HEK293 (cell line): Measurements from ENCODE around the gene HSPB6.
A peak's percentile ranks its signal among the peaks of the same experiment; 100 is the strongest.

ENCODE experiments used
- CTCF ChIA-PET: fragments of 350-600 bp; formaldehyde crosslinking; extraction: SDS; loops from one replicate; lab custom pipeline; 2021; ENCODE audit warnings: antibody characterized with exemption; lab: Yijun Ruan, JAX
- POLR2A ChIA-PET: fragments of 300-600 bp; formaldehyde crosslinking; extraction: SDS; loops from one replicate; lab custom pipeline; 2020; ENCODE audit warnings: antibody characterized with exemption, inconsistent platforms; lab: Yijun Ruan, JAX
- H3K27ac ChIP-seq: fragments of 200-500 bp; sonication (Bioruptor generic); 2 replicates; pipeline ENCODE4 v1.5.1; 2014; ENCODE audit warnings: low read depth, low read length, control low read depth, inconsistent platforms; ENCODE audit errors: extremely low read depth
- H3K36me3 ChIP-seq, 2 experiments: fragments of 200-500 bp in 1 of 2; sonication (Bioruptor generic) in 1 of 2; 1 replicate in 1 of 2; 2 replicates in 1 of 2; pipeline ENCODE4 v1.5.1; 2014 to 2017; ENCODE audit warnings: inconsistent platforms in 2 of 2, low read length in 2 of 2; ENCODE audit not compliant: control insufficient read depth in 2 of 2, insufficient read depth in 1 of 2
- H3K4me1 ChIP-seq: fragments of 200-500 bp; sonication (Bioruptor generic); 2 replicates; pipeline ENCODE4 v1.5.1; 2014; ENCODE audit warnings: mild to moderate bottlenecking, low read length, inconsistent platforms; ENCODE audit not compliant: control insufficient read depth, insufficient read depth
- H3K4me3 ChIP-seq: 2 replicates; pipeline ENCODE4 v1.5.1; 2011; ENCODE audit warnings: low read depth, mild to moderate bottlenecking, control low read depth, low read length, moderate library complexity
- H3K9me3 ChIP-seq: fragments of 200-500 bp; sonication (Bioruptor generic); 2 replicates; pipeline ENCODE4 v1.5.1; 2014; ENCODE audit warnings: low read depth, low read length, inconsistent platforms; ENCODE audit not compliant: control insufficient read depth, insufficient read depth
- GLIS1 ChIP-seq: fragments of 450-650 bp; formaldehyde crosslinking; IDR thresholded peaks from 2 replicates; pipeline ENCODE4 v1.5.1; 2016; ENCODE audit warnings: missing biosample characterization, missing genetic modification characterization
- GLIS2 ChIP-seq: fragments of 450-650 bp; formaldehyde crosslinking; IDR thresholded peaks from 2 replicates; pipeline ENCODE4 v1.5.1; 2016; ENCODE audit warnings: missing biosample characterization, missing genetic modification characterization
- IKZF3 ChIP-seq: fragments of 450-650 bp; IDR thresholded peaks from 2 replicates; pipeline ENCODE4 v1.5.0; 2018; ENCODE audit warnings: missing biosample characterization, mild to moderate bottlenecking, missing genetic modification characterization, moderate library complexity
- OSR2 ChIP-seq: fragments of 450-650 bp; formaldehyde crosslinking; IDR thresholded peaks from 2 replicates; pipeline ENCODE4 v1.5.1; 2016; ENCODE audit warnings: missing biosample characterization, missing genetic modification characterization
- OVOL3 ChIP-seq: fragments of 450-650 bp; formaldehyde crosslinking; IDR thresholded peaks from 2 replicates; pipeline ENCODE4 v1.5.1; 2016; ENCODE audit warnings: missing biosample characterization, missing genetic modification characterization
- ZEB2 ChIP-seq: fragments of 450-650 bp; formaldehyde crosslinking; IDR thresholded peaks from 2 replicates; pipeline ENCODE4 v1.5.1; 2016; ENCODE audit warnings: missing biosample characterization, missing genetic modification characterization
- ZIC2 ChIP-seq: fragments of 450-650 bp; formaldehyde crosslinking; IDR thresholded peaks from 2 replicates; pipeline ENCODE4 v1.5.1; 2016; ENCODE audit warnings: missing biosample characterization, missing genetic modification characterization
- ZNF10 ChIP-seq: fragments of 450-650 bp; formaldehyde crosslinking; IDR thresholded peaks from 2 replicates; pipeline ENCODE4 v1.5.1; 2017; ENCODE audit warnings: missing biosample characterization, missing genetic modification characterization
- ZNF335 ChIP-seq: fragments of 450-650 bp; formaldehyde crosslinking; conservative IDR thresholded peaks from 2 replicates; pipeline ENCODE4 v1.5.1; 2016; ENCODE audit warnings: missing biosample characterization, missing genetic modification characterization
- ZNF394 ChIP-seq: fragments of 450-650 bp; formaldehyde crosslinking; IDR thresholded peaks from 2 replicates; pipeline ENCODE4 v1.5.1; 2016; ENCODE audit warnings: missing biosample characterization, missing genetic modification characterization, mild to moderate bottlenecking, moderate library complexity, borderline replicate concordance
- ZNF544 ChIP-seq: fragments of 450-650 bp; formaldehyde crosslinking; IDR thresholded peaks from 2 replicates; pipeline ENCODE4 v1.5.0; 2017; ENCODE audit warnings: missing biosample characterization, missing genetic modification characterization
- ZNF558 ChIP-seq: fragments of 450-650 bp; formaldehyde crosslinking; IDR thresholded peaks from 2 replicates; pipeline ENCODE4 v1.5.1; 2016; ENCODE audit warnings: missing biosample characterization, missing genetic modification characterization
- ZNF560 ChIP-seq: fragments of 450-650 bp; formaldehyde crosslinking; IDR thresholded peaks from 2 replicates; pipeline ENCODE4 v1.5.1; 2017; ENCODE audit warnings: missing biosample characterization, missing genetic modification characterization, borderline replicate concordance
- ZNF596 ChIP-seq: fragments of 450-650 bp; IDR thresholded peaks from 2 replicates; pipeline ENCODE4 v1.5.0; 2018; ENCODE audit warnings: missing biosample characterization, mild to moderate bottlenecking, missing genetic modification characterization, moderate library complexity
- ZNF610 ChIP-seq: fragments of 450-650 bp; formaldehyde crosslinking; IDR thresholded peaks from 2 replicates; pipeline ENCODE4 v1.5.1; 2016; ENCODE audit warnings: missing biosample characterization, missing genetic modification characterization, borderline replicate concordance
- ZNF621 ChIP-seq: fragments of 450-650 bp; formaldehyde crosslinking; IDR thresholded peaks from 2 replicates; pipeline ENCODE4 v1.5.1; 2017; ENCODE audit warnings: missing biosample characterization, missing genetic modification characterization
- ZNF768 ChIP-seq: fragments of 450-650 bp; formaldehyde crosslinking; IDR thresholded peaks from 2 replicates; pipeline ENCODE4 v1.5.1; 2018; ENCODE audit warnings: missing biosample characterization, mild to moderate bottlenecking, missing genetic modification characterization
- ZSCAN30 ChIP-seq: fragments of 450-650 bp; IDR thresholded peaks from 2 replicates; pipeline ENCODE4 v1.5.1; 2018; ENCODE audit warnings: missing biosample characterization, mild to moderate bottlenecking, missing genetic modification characterization, moderate library complexity
- TF ChIP-seq, protein P1 (sequence below): fragments of 450-650 bp; formaldehyde crosslinking; IDR thresholded peaks from 2 replicates; pipeline ENCODE4 v1.5.1; 2016; ENCODE audit warnings: missing biosample characterization, missing genetic modification characterization
- TF ChIP-seq, protein P2 (sequence below): fragments of 450-650 bp; formaldehyde crosslinking; IDR thresholded peaks from 2 replicates; pipeline ENCODE4 v1.5.1; 2016; ENCODE audit warnings: missing biosample characterization, missing genetic modification characterization
- TF ChIP-seq, protein P3 (sequence below): fragments of 450-650 bp; formaldehyde crosslinking; IDR thresholded peaks from 2 replicates; pipeline ENCODE4 v1.5.1; 2016; ENCODE audit warnings: missing biosample characterization, missing genetic modification characterization
- TF ChIP-seq, protein P4 (sequence below): fragments of 450-650 bp; formaldehyde crosslinking; IDR thresholded peaks from 2 replicates; pipeline ENCODE4 v1.5.1; 2017; ENCODE audit warnings: missing biosample characterization, missing genetic modification characterization
- TF ChIP-seq, protein P5 (sequence below): fragments of 450-650 bp; formaldehyde crosslinking; IDR thresholded peaks from 2 replicates; pipeline ENCODE4 v1.5.1; 2016; ENCODE audit warnings: missing biosample characterization, missing genetic modification characterization
- TF ChIP-seq, protein P6 (sequence below): fragments of 450-650 bp; formaldehyde crosslinking; IDR thresholded peaks from 2 replicates; pipeline ENCODE4 v1.5.1; 2016; ENCODE audit warnings: missing biosample characterization, missing genetic modification characterization

The HSPB6 gene

DNA sequence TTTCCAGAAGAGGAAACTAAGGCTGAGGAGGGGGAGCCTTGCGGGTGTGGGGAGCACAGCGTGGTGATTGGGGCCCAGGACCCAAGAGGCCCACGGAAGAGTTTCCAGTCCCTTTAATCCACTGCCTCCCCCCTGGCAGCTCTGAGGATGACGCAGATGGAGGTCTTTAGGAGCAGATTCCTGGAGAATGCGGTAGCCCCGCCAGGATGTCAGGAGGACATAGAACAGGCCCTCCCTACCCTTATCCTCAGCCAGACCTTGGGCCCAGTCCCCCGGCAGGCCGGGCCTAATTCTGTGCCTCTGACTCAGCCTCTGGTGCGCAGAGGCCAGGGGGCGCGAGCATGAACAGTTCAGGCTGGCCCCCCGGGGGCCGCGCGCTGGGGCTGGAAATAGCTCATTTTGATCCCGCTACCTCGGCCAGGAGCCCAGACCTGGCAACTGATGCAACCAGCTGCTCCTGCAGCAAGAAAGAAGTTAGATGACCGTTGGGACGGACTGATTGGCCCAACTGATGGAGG lies 461 bp upstream of the HSPB6 start:
- Histone ChIP-seq H3K4me3 (peak overlapping the region; percentile 27), H3K27ac (peak overlapping the region; percentile 95), H3K4me1 (peaks cover 15% of the 10 kb centered on the region), H3K36me3 (peaks cover 62 to 63% of the 10 kb centered on the region in 2 experiments), H3K9me3 (no peaks in the 10 kb centered on the region)
- POLR2A ChIA-PET, result interaction anchor here (0.6 to 3.0 kb wide), 20 partner anchors 8 to 257 kb away, joined by 3 to 87 read pairs (median 4); partner anchors contain the start of genes ALKBH6, ARHGAP33, COX6B1 and IGFLR1
- CTCF ChIA-PET, result interaction anchor here (0.5 to 1.4 kb wide), 6 partner anchors 9 to 176 kb away, joined by 3 to 7 read pairs (median 4); partner anchors contain the start of genes LIN37, PSENEN and U2AF1L4
- TF ChIP-seq IKZF3 (tag by site-specific recombination), result peak; percentile 91
- peak; percentile 97 for TF ChIP-seq GLIS2 (tag by site-specific recombination)
- peak; percentile 90 for TF ChIP-seq ZIC2
- TF ChIP-seq ZNF560 (tag by site-specific recombination), result no peak
- TF ChIP-seq, protein P1, sequence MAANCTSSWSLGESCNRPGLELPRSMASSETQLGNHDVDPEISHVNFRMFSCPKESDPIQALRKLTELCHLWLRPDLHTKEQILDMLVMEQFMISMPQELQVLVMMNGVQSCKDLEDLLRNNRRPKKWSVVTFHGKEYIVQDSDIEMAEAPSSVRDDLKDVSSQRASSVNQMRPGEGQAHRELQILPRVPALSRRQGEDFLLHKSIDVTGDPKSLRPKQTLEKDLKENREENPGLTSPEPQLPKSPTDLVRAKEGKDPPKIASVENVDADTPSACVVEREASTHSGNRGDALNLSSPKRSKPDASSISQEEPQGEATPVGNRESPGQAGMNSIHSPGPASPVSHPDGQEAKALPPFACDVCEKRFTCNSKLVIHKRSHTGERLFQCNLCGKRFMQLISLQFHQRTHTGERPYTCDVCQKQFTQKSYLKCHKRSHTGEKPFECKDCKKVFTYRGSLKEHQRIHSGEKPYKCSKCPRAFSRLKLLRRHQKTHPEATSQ (tag by site-specific recombination), result 0 out of 2 replicates have a peak, but pooled peaks have one; percentile 64
- TF ChIP-seq ZNF544 (tag by site-specific recombination), result no peak
- peak; percentile 64; the same call in 1 of the 2 replicates for TF ChIP-seq ZNF596 (tag by site-specific recombination)
- TF ChIP-seq, protein P2, sequence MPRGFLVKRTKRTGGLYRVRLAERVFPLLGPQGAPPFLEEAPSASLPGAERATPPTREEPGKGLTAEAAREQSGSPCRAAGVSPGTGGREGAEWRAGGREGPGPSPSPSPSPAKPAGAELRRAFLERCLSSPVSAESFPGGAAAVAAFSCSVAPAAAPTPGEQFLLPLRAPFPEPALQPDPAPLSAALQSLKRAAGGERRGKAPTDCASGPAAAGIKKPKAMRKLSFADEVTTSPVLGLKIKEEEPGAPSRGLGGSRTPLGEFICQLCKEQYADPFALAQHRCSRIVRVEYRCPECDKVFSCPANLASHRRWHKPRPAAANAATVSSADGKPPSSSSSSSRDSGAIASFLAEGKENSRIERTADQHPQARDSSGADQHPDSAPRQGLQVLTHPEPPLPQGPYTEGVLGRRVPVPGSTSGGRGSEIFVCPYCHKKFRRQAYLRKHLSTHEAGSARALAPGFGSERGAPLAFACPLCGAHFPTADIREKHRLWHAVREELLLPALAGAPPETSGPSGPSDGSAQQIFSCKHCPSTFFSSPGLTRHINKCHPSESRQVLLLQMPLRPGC (tag by site-specific recombination), result peak; percentile 68; the same call in 1 of the 2 replicates
- peak; percentile 42; the same call in 1 of the 2 replicates for TF ChIP-seq ZEB2 (tag by site-specific recombination)
- TF ChIP-seq ZSCAN30 (tag by site-specific recombination), result peak; percentile 97
- no peak for TF ChIP-seq ZNF768 (tag by site-specific recombination)
- 0 out of 2 replicates have a peak, but pooled peaks have one; percentile 78 for TF ChIP-seq ZNF558
- TF ChIP-seq, protein P3, sequence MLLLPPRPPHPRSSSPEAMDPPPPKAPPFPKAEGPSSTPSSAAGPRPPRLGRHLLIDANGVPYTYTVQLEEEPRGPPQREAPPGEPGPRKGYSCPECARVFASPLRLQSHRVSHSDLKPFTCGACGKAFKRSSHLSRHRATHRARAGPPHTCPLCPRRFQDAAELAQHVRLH (tag by site-specific recombination), result no peak
- TF ChIP-seq, protein P4, sequence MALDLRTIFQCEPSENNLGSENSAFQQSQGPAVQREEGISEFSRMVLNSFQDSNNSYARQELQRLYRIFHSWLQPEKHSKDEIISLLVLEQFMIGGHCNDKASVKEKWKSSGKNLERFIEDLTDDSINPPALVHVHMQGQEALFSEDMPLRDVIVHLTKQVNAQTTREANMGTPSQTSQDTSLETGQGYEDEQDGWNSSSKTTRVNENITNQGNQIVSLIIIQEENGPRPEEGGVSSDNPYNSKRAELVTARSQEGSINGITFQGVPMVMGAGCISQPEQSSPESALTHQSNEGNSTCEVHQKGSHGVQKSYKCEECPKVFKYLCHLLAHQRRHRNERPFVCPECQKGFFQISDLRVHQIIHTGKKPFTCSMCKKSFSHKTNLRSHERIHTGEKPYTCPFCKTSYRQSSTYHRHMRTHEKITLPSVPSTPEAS, result 0 out of 2 replicates have a peak, but pooled peaks have one; percentile 44
- TF ChIP-seq GLIS1 (tag by site-specific recombination), result peak; percentile 99
- peak; percentile 65; the same call in 1 of the 2 replicates for TF ChIP-seq OVOL3
- TF ChIP-seq, protein P5, sequence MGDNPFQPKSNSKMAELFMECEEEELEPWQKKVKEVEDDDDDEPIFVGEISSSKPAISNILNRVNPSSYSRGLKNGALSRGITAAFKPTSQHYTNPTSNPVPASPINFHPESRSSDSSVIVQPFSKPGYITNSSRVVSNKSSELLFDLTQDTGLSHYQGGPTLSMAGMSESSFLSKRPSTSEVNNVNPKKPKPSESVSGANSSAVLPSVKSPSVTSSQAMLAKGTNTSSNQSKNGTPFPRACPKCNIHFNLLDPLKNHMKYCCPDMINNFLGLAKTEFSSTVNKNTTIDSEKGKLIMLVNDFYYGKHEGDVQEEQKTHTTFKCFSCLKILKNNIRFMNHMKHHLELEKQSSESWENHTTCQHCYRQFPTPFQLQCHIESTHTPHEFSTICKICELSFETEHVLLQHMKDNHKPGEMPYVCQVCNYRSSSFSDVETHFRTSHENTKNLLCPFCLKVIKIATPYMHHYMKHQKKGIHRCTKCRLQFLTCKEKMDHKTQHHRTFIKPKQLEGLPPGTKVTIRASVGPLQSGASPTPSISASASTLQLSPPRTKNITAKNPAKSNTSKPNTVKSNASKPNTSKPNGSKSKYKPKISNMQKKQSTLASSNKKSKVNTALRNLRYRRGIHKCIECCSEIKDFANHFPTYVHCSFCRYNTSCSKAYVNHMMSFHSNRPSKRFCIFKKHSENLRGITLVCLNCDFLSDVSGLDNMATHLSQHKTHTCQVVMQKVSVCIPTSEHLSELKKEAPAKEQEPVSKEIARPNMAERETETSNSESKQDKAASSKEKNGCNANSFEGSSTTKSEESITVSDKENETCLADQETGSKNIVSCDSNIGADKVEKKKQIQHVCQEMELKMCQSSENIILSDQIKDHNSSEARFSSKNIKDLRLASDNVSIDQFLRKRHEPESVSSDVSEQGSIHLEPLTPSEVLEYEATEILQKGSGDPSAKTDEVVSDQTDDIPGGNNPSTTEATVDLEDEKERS (tag by site-specific recombination), result peak; percentile 75
- TF ChIP-seq ZNF10 (tag by site-specific recombination), result peak; percentile 65; the same call in 1 of the 2 replicates
- peak; percentile 89 for TF ChIP-seq ZNF335
- TF ChIP-seq, protein P6, sequence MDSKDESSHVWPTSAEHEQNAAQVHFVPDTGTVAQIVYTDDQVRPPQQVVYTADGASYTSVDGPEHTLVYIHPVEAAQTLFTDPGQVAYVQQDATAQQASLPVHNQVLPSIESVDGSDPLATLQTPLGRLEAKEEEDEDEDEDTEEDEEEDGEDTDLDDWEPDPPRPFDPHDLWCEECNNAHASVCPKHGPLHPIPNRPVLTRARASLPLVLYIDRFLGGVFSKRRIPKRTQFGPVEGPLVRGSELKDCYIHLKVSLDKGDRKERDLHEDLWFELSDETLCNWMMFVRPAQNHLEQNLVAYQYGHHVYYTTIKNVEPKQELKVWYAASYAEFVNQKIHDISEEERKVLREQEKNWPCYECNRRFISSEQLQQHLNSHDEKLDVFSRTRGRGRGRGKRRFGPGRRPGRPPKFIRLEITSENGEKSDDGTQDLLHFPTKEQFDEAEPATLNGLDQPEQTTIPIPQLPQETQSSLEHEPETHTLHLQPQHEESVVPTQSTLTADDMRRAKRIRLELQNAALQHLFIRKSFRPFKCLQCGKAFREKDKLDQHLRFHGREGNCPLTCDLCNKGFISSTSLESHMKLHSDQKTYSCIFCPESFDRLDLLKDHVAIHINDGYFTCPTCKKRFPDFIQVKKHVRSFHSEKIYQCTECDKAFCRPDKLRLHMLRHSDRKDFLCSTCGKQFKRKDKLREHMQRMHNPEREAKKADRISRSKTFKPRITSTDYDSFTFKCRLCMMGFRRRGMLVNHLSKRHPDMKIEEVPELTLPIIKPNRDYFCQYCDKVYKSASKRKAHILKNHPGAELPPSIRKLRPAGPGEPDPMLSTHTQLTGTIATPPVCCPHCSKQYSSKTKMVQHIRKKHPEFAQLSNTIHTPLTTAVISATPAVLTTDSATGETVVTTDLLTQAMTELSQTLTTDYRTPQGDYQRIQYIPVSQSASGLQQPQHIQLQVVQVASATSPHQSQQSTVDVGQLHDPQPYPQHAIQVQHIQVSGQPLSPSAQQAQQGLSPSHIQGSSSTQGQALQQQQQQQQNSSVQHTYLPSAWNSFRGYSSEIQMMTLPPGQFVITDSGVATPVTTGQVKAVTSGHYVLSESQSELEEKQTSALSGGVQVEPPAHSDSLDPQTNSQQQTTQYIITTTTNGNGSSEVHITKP (tag by site-specific recombination), result peak; percentile 61; the same call in 1 of the 2 replicates
- TF ChIP-seq ZNF621, result no peak
- peak; percentile 68; the same call in 1 of the 2 replicates for TF ChIP-seq ZNF394 (tag by site-specific recombination)
- 0 out of 2 replicates have a peak, but pooled peaks have one; percentile 33 for TF ChIP-seq ZNF610 (tag by site-specific recombination)
- TF ChIP-seq OSR2, result peak; percentile 68
